Endothelial cell of umbilical vein (primary cell): ENCODE data around the gene MRPL34. TPM values are rescaled to one million over a fixed set of nuclear protein-coding genes. Genes with fewer than 3 reads are reported as not detected.

Experiments
- BruUV-seq: library from RNA; stranded (reverse); fragments of 400-500 nt; replicated peaks from 2 replicates; lab custom pipeline; 2021; lab: Mats Ljungman, UMichigan
- CTCF ChIA-PET: fragments of 300-600, 350-600 bp; sonication (Branson Sonifier 250); formaldehyde crosslinking; loops from one replicate; lab custom pipeline; 2021; ENCODE audit warnings: antibody characterized with exemption, inconsistent platforms; lab: Charles Lee
- POLR2A ChIA-PET: fragments of 300-600, 350-600 bp; sonication (Branson Sonifier 250); formaldehyde crosslinking; loops from one replicate; lab custom pipeline; 2021; ENCODE audit warnings: antibody characterized with exemption, inconsistent platforms; lab: Charles Lee
- DNase-seq: peaks from one replicate; pipeline ENCODE4 v3.0.0-alpha.2; 2011; ENCODE audit warnings: low read depth, low spot score
- FAIRE-seq: peaks from 2 replicates; lab custom pipeline; 2011; peaks lifted over from hg19 to GRCh38; lab: Jason Lieb, UNC
- H2AFZ ChIP-seq: 2 replicates; pipeline ENCODE4 v1.6.0; 2012; ENCODE audit warnings: low read depth, low read length, control low read depth, inconsistent platforms
- H3K27ac ChIP-seq: 2 replicates; pipeline ENCODE4 v1.5.1; 2011; ENCODE audit warnings: low read depth, mild to moderate bottlenecking, control low read depth, low read length, moderate library complexity; ENCODE audit not compliant: insufficient read depth
- H3K27me3 ChIP-seq, 2 experiments: 2 replicates each; pipeline versions ENCODE4 v1.6.0 to v1.6.1; 2011; ENCODE audit warnings: low read length in 2 of 2, mixed read lengths in 1 of 2; ENCODE audit not compliant: control insufficient read depth in 2 of 2, insufficient read depth in 2 of 2
- H3K36me3 ChIP-seq, 2 experiments: 2 replicates in 1 of 2; 3 replicates in 1 of 2; pipeline ENCODE4 v1.5.1; 2011; ENCODE audit warnings: low read length in 2 of 2, mild to moderate bottlenecking in 1 of 2, moderate library complexity in 1 of 2; ENCODE audit not compliant: control insufficient read depth in 2 of 2, insufficient read depth in 2 of 2; ENCODE audit errors: extremely low read depth in 1 of 2
- H3K4me1 ChIP-seq: 3 replicates; pipeline ENCODE4 v1.5.1; 2011; ENCODE audit warnings: mild to moderate bottlenecking, low read length; ENCODE audit not compliant: control insufficient read depth, insufficient read depth; ENCODE audit errors: extremely low read depth
- H3K4me2 ChIP-seq: 2 replicates; pipeline ENCODE4 v1.6.1; 2011; ENCODE audit warnings: low read length, control low read depth, mixed read lengths; ENCODE audit not compliant: insufficient read depth
- H3K4me3 ChIP-seq, 3 experiments: fragments of 200-600 bp in 1 of 3; sonication (generic), shearing (Covaris generic) in 1 of 3; replicated peaks in 1 of 3; 2 replicates each; pipeline ENCODE4 v1.5.1; 2011 to 2016; ENCODE audit warnings: control low read depth in 3 of 3, low read length in 3 of 3, mild to moderate bottlenecking in 2 of 3, inconsistent platforms in 1 of 3, low read depth in 1 of 3, moderate library complexity in 1 of 3; ENCODE audit not compliant: insufficient read depth in 1 of 3
- H3K79me2 ChIP-seq: 2 replicates; pipeline ENCODE4 v1.6.0; 2012; ENCODE audit warnings: low read length, inconsistent platforms; ENCODE audit not compliant: control insufficient read depth, insufficient read depth
- H3K9ac ChIP-seq: replicated peaks from 2 replicates; pipeline ENCODE3; 2011; ENCODE audit warnings: low read length, control low read depth; ENCODE audit not compliant: insufficient read depth; ENCODE audit errors: extremely low read depth
- H3K9me1 ChIP-seq: replicated peaks from 3 replicates; pipeline ENCODE4 v1.6.0; 2011; ENCODE audit warnings: mild to moderate bottlenecking, low read length; ENCODE audit not compliant: control insufficient read depth, insufficient read depth; ENCODE audit errors: extremely low read depth
- H3K9me3 ChIP-seq: replicated peaks from 2 replicates; pipeline ENCODE4 v1.5.1; 2012; ENCODE audit warnings: low read length, inconsistent platforms; ENCODE audit not compliant: control insufficient read depth, insufficient read depth
- H4K20me1 ChIP-seq: replicated peaks from 2 replicates; pipeline ENCODE3; 2011; ENCODE audit warnings: mild to moderate bottlenecking, low read length; ENCODE audit not compliant: control insufficient read depth, insufficient read depth; ENCODE audit errors: extremely low read depth
- CTCF ChIP-seq, 2 donors: IDR thresholded peaks; 1 replicate in 1 of 2; 2 replicates in 1 of 2; pipeline ENCODE4 v1.5.1; 2011; ENCODE audit warnings: low read length in 2 of 2, mild to moderate bottlenecking in 2 of 2, moderate library complexity in 2 of 2, control low read depth in 1 of 2, inconsistent platforms in 1 of 2, low read depth in 1 of 2; ENCODE audit not compliant: insufficient read depth in 1 of 2; ENCODE audit errors: extremely low read depth in 1 of 2
- EZH2 ChIP-seq: IDR thresholded peaks from 2 replicates; pipeline ENCODE4 v1.6.1; 2012; ENCODE audit warnings: borderline replicate concordance, low read depth, mild to moderate bottlenecking, moderate library complexity, low read length, inconsistent platforms; ENCODE audit not compliant: severe bottlenecking
- FOS ChIP-seq: IDR thresholded peaks from 2 replicates; pipeline ENCODE4 v1.6.1; 2011; ENCODE audit warnings: mild to moderate bottlenecking, low read length, moderate library complexity, borderline replicate concordance; ENCODE audit not compliant: insufficient read depth
- GATA2 ChIP-seq: IDR thresholded peaks from 2 replicates; pipeline ENCODE4 v1.7.0; 2011; ENCODE audit warnings: low read depth, mild to moderate bottlenecking, moderate library complexity, mixed read lengths, low read length; ENCODE audit not compliant: insufficient read length, insufficient read depth
- JUN ChIP-seq: IDR thresholded peaks from 2 replicates; pipeline ENCODE4 v1.6.1; 2011; ENCODE audit warnings: borderline replicate concordance, low read depth; ENCODE audit not compliant: insufficient read length, insufficient read depth
- MYC ChIP-seq: IDR thresholded peaks from one replicate; pipeline ENCODE4 v1.6.1; 2011; ENCODE audit warnings: mild to moderate bottlenecking, low read depth, low read length
- POLR2A ChIP-seq: IDR thresholded peaks from 2 replicates; pipeline ENCODE4 v1.6.1; 2012; ENCODE audit warnings: low read depth, mild to moderate bottlenecking, control low read depth, low read length
- POLR2AphosphoS5 ChIP-seq: IDR thresholded peaks from 2 replicates; pipeline ENCODE4 v1.6.1; 2012; ENCODE audit warnings: low read depth, mild to moderate bottlenecking, control low read depth, low read length, moderate library complexity; ENCODE audit not compliant: insufficient read depth
- dilution Hi-C: fragments of 300-500 bp; cut with MboI; formaldehyde crosslinking; loops from one replicate; pipeline ENCODE4 v1.15.0; 2019; ENCODE audit warnings: low sequenced_read_pairs; ENCODE audit not compliant: extremely low pct_ligation_motif_present
- intact Hi-C: fragments of 100-400 bp; cut with micrococcal nuclease; formaldehyde crosslinking; loops from one replicate; pipeline ENCODE4 v1.10.0; 2022
- polyA plus RNA-seq, 4 experiments: library from polyadenylated mRNA; depleted of rRNA in 3 of 4; stranded (reverse) in 3 of 4; unstranded in 1 of 4; fragments of >200 nt; gene quantifications; 2 replicates each; pipeline versions ENCODE4 v1.2.1 to v1.2.3, GENCODE V29; 2011 to 2012; ENCODE audit warnings: missing spikeins in 1 of 4
- total RNA-seq: library from RNA; stranded (reverse); gene quantifications from 2 replicates; pipeline ENCODE4 v1.2.3, GENCODE V29; 2021
- TF ChIP-seq, protein P1 (sequence below): IDR thresholded peaks from 2 replicates; pipeline ENCODE4 v1.6.1; 2011; ENCODE audit not compliant: insufficient read depth, insufficient read length

MRPL34 gene
- total and polyA plus RNA-seq, 2 donors (not counting 3 experiments of a cell fraction or from before 2014, with no cell fraction given) = 45.5 to 55.7 TPM

- DNase-seq (peak; percentile 86), FAIRE-seq (peak; percentile 84)
- Histone ChIP-seq H3K79me2 (peaks cover 14% of the 10 kb centered on the region), H3K9ac (peak within 1 kb of the TSS; percentile 54), H3K27me3 (no peaks in the 10 kb centered on the region), H2AFZ (peak within 1 kb of the TSS; percentile 83), H3K4me2 (peak within 1 kb of the TSS; percentile 69), H4K20me1 (no peaks in the 10 kb centered on the region), H3K9me1 (no peaks in the 10 kb centered on the region), H3K4me1 (peaks cover 18% of the 10 kb centered on the region), H3K4me3 (peak within 1 kb of the TSS in 2 of 3 experiments; percentile 3 to 9), H3K9me3 (no peaks in the 10 kb centered on the region), H3K27ac (peak within 1 kb of the TSS; percentile 46), H3K36me3 (peaks cover 0 to 2% of the 10 kb centered on the region in 2 experiments)
- ChIA-PET CTCF (interaction anchor here (1.0 to 2.2 kb wide), 2 partner anchors 16 to 18 kb away, joined by 5 to 11 read pairs; no protein-coding TSS in a partner anchor), POLR2A (interaction anchor here (1.1 kb wide), 1 partner anchor 15 kb away, joined by 3 read pairs; no protein-coding TSS in a partner anchor)
- peak; percentile 52 for TF ChIP-seq POLR2AphosphoS5
- no peak for TF ChIP-seq GATA2
- TF ChIP-seq POLR2A = peak; percentile 71
- no peak for TF ChIP-seq JUN
- BruUV-seq = no TSS peak
- dilution Hi-C loops = no loop called here
- intact Hi-C loops = no loop called here
Measured at GRCh38 chr19:17264641-17264979, 41.1 kb upstream of the MRPL34 start, which contains the start of gene USHBP1. Gene USHBP1, minus strand, starts transcription at chr19:17264745. Its CDS starts 446 bp downstream, at chr19:17264299.

DNA sequence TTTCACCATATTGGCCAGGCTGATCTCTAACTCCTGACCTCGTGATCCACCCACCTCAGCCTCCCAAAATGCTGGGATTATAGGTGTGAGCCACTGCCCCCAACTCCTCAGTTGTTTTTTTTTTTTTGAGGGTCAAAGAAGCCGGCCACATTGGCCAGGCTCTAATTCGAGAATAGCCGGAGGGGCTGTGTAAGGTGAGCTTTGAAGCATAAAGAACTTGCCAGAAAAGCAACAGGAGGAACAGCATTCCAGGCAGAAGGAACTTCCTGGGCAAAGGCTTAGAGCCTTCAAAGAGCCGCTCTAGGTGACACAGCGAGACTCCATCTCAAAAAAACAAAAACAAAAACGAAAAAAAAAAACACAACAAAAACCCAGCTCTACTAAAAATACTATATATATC lies 39.6 kb upstream of the MRPL34 start:
- CTCF ChIA-PET = interaction anchor here (1.5 to 2.7 kb wide), 2 partner anchors 8 to 16 kb away, joined by 8 to 15 read pairs; partner anchors contain the start of gene ANKLE1
- Histone ChIP-seq H3K9me1 (no peaks in the 10 kb centered on the region), H3K27me3 (no peaks in the 10 kb centered on the region), H4K20me1 (no peaks in the 10 kb centered on the region), H3K79me2 (peaks cover 14% of the 10 kb centered on the region), H3K36me3 (peaks cover under 1 to 3% of the 10 kb centered on the region in 2 experiments), H2AFZ (no peak overlapping the region), H3K4me2 (no peak overlapping the region), H3K27ac (no peak overlapping the region), H3K4me3 (no peak overlapping the region), H3K9ac (no peak overlapping the region), H3K4me1 (peaks cover 18% of the 10 kb centered on the region), H3K9me3 (no peaks in the 10 kb centered on the region)
- DNase-seq (no peak), FAIRE-seq (no peak)
- intact Hi-C loops (loop anchor here (2.0 kb wide), 3 partner anchors 31 to 369 kb away; partner anchors contain the start of gene OCEL1), dilution Hi-C loops (no loop called here)
- POLR2A ChIA-PET = interaction anchor here (0.6 kb wide), 1 partner anchor 15 kb away, joined by 11 read pairs; no protein-coding TSS in a partner anchor
- TF ChIP-seq MYC = no peak
- TF ChIP-seq FOS = no peak
- TF ChIP-seq GATA2 = no peak
- TF ChIP-seq, protein P1, sequence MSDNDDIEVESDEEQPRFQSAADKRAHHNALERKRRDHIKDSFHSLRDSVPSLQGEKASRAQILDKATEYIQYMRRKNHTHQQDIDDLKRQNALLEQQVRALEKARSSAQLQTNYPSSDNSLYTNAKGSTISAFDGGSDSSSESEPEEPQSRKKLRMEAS = no peak
- TF ChIP-seq JUN = no peak
- TF ChIP-seq POLR2AphosphoS5 = no peak
- TF ChIP-seq EZH2 = no peak
- TF ChIP-seq POLR2A = no peak
- TF ChIP-seq CTCF (IDR thresholded peaks at IDR 0.05; ENCODE audit: extremely low read depth in 1 of 2, insufficient read depth in 1 of 2, low read depth in 1 of 2, low read length in 2 of 2) = no peak
- no TSS peak for BruUV-seq
